HG03280 (cell line): Measurements from ENCODE around the gene NSFL1C.
A peak's percentile ranks its signal among the peaks of the same experiment; 100 is the strongest.
"Not testable (repeated sequence)": the region's sequence is repeated elsewhere in the genome, so short reads cannot be mapped to it uniquely, and the experiment has no call there.

Source experiments
- ATAC-seq: cut with Tn5 transposase; IDR thresholded peaks from one replicate; pipeline ENCODE4 v1.9.1; 2021; ENCODE audit warnings: mild to moderate bottlenecking, moderate library complexity; ENCODE audit not compliant: unreplicated experiment

Gene NSFL1C

DNA sequence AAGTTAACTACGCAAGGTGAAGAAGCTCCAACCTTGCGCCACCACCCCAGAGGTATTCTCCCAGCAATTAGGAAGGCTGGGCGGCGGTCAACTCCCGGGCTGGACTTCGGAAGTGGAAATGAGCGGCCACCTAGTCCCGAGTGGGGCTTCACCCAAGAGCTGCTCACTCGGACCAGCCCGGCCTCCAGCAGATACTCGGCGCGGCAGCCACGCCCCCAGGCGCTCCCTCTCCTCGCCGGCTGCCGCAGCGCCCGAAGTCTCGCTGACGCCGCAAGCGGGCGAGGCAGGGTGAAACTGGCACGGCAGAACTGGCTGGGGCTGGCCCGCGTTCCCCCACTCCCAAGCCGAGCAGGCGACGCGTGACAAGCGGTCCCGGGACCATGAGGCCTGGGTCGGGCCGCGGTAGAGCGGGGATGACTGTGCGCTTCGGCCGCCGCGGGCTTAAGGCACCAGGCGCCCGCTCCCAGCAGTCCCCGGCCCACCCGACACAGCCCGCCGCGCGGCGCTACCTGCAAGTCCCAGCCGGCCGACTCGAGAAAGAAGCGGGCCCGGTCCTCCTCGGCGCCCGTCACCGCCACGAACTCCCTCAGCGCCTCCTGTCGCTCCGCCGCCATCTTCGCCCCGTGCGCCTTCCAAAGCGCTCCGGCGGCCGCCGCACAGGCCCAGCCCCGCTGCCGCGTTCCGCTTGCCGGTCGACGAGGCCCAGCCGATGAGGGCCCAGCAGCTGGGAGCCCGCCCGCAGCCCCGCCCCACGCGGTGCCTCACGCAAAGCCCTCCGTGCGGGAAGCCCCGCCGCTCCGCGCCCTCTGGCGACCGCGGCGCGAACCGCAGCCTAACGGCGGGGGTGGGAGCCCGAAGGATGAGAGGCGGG is at the start of gene NSFL1C:
Gene NSFL1C (minus strand): TSS at position 639 of the 871 bp plus-strand sequence. CDS start 25 bp downstream, at position 614.
- peak; percentile 91 for ATAC-seq

DNA sequence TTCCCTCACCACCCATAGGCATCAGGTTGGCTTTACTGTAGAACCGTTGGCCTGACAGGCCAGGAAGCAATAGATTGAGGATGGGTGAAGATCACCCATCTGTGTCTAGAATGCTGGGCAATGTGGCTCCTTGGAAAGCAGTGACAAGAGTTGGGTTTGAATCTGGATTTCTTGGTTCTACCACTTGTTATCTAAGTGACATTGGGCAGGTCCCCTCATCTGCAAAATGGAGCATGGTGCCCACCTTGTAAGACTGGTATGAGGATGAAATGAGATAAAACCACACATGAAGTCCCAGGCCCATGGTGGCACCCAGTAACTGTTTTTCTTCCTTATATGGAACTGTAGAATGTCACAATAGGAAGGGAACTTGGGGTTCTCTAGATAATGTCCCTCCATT is 47.2 kb upstream of the NSFL1C start:
- ATAC-seq, result no peak

DNA sequence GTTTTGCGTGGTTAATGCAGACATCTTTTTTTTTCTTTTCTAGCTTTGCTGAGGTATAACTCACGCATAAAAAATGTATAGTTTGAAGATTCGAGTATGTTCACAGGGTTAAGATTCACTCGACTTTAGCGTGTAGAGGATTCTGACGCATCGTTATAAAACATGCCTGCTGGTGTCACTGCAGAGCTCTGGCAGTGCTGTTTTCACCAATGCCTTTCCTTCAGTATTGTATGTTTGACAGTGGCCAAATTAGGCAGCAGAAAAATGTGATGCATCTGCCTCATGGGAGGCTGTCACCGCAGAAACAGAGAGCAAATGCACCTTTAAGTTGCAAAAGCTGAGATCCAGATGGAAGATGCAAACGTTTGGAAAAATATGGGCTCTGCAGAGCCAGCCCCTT is 42.6 kb upstream of the NSFL1C start:
- no peak for ATAC-seq

DNA sequence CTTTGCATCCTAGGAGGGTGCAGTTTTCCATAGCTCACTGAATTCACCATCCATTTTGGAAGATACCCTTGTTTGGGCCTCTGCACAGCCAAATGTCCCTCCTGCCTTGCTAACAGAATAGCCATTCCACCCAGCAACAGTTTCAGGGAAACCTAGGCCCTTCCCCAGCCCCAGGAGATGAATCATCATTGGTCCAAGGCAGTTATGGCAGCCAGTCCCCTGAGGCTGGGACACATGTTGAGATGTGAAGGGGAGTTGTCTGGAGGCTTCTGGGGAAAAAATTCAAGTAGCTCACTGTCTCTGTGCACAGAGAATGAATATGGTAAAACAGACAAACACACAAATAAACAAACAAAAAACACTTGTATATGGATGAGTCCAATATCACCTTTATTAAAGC is 41.9 kb upstream of the NSFL1C start:
- ATAC-seq, result no peak

DNA sequence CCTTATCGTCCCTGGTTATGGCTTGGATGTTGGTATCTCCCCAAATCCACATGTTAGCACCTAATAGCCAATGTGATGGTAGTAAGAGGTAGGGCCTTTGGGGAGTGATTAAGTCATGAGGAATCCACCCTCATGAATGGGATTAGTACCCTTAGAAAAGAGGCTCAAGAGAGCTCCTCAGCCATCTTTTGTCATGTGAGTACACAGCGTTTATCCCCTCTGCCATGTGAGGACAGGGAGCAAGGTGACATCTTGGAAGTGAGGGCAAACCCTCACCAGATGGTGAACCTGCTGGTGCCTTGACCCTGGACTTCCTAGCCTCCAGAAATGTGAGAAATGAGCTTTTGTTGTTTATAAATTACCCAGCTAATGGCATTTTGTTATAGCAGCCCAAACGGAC is 40.6 kb upstream of the NSFL1C start:
- no peak for ATAC-seq

DNA sequence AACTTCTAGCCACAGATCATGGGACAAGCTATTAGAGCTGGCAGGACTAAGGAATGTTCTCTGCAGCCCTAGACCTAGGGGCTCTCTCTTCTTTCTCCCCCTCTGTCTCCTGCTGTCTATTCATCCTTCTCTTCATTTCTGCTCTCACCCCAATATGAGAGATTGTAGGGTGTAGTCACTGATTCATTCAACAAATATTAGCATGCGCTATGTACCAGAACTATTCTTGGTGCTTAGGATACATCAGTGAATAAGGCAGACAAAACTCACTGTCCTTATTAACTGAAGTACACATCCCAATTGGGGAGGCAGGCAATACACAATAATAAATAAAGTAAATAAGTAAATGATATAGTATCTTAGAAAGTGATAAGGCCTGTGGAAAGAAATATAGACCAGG is 39.2 kb upstream of the NSFL1C start:
- ATAC-seq, result no peak

DNA sequence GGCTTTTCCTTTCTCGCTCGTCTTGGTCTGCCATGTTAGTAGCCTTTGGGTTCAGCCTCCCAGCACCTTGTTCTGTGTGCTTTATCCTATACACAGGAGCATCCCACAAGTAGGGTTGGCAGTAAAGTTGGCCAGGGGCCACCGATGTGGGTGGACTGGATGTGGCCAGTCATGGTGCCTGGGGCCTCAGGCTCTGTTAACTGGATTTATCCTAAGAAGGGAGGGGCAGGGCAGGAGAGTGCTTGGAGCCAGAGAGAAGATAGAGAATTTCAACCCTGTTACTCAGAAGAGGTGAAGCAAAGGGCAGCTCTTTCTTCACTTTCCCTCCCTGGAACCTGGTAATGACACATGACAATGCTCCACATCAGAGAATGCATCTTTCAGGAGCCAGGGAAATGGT is 38.7 kb upstream of the NSFL1C start:
- ATAC-seq, result no peak

DNA sequence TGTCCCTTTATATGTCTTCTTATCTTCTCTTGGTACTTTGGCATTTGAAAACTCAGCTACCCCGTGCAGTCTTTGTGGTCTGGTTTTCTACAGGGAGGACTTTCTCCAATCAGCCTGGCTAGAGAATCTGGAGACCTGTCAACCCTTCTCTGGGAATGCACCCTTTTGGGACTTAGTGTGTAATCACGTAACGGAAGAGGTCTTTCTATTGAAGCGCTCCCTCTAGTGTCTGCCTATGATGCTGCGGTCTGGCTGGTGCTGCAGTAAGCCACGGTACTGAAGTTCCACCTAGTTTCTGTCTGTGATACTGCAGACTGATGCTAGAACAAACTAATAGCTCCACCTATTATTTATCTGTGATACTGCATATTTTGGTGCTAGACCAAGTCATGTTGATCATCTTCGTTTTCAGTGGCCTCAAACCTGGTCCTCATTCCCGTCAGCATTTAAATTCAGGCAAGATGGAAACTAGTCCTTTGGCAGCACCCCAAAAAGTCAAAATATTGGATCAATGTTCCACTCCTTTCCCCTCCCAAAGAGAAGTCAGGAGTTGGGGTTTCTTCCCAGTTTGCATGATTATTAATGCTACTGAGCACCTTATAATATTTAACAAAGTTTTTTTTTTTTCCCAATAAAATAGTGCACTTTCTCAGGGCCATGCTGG is 37.0 kb upstream of the NSFL1C start:
- peak; percentile 96 for ATAC-seq

DNA sequence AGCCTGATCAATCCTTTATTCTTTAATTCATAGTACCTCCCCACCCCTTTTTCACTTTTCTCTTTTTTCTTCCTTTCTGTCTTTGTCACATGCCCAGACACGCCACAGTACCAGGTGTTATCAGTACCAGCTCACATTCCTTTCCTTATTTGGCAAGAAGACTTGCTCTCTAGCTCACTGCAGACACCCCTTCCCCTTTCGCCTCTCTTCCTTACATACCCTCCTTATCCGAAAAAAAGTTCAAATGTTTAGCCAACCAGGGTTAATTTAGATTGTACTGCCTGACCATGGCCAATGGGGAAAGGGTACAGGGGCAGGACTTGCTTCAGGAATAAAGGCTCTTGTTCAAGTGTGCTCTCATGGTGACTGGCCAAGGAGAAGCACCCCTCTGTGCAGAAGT is 33.8 kb upstream of the NSFL1C start:
- ATAC-seq, result no peak

DNA sequence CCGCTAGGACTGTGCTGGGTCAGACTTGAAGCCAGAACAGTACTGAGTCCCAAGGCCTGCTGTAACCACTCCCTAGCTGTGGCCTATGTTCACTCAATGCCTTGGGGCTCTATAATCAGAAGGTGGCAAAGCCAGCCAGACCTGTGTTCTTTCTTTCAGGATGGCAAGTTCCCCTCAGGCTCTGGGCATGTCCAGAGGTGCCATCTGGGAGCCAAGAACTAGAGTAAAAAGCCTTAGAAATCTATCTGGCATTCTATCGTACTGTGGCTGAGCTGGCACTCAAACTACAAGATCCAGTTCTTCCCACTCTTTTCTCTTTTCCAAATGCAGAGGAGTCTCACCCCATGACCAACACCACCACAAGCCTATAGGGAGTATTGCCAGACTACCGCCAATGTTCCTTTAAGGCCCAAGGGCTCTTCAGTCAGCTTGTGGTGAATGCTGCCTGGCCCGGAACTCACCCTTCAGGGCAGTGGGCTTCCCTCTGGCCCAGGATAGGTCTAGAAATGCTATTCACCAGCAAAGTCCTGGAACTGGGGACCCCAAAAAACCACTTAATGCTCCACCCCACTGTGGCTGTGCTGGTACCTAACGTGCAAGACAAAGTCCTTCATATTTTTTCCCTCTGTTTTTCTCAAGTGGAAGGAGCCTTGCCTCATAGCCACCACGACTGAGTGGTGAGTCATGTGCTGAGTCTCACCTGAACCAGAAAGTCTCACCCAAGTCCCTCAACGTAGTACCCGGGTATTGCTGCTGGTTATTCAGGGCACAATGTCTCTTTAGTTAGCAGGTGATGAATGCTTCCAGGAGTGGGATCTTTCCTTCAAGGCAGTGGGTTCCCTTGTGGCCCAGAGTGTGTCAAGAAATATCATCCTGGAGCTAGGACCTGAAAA is 33.1 kb upstream of the NSFL1C start:
- no peak for ATAC-seq

DNA sequence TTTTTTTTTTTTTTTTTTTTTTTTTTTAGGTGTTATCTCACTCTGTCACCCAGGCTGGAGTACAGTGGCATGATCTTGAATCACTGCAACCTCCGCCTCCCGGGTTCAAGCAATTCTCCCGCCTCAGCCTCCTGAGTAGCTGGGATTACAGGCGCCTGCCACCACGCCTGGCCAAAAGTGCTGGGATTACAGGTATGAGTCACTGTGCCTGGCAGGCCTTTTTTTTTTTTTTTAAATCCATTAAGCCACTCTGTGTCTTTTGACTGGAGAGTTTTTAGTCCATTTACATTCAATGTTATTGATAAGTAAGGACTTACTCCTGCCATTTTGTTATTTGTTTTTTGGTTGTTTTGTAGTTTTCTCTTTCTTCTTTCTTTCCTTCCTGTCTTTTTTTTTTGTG is 30.7 kb upstream of the NSFL1C start:
- ATAC-seq, result not testable (repeated sequence)

DNA sequence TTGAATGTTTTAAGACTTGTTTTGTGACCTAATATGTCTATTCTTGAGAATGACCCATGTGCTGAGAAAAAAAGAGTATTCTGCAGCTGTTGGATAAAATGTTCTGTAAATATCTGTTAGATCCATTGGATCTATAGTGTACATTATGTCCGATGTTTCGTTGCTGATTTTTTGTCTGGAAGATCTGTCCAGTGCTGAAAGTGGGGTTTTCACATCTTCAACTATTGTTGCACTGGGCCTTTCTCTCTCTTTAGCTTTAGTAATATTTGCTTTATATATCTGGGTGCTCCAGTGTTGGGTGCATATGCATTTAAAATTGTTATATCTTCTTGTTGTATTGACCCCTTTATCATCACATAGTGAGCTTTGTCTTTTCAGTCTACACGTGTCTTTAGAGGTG is 30.3 kb upstream of the NSFL1C start:
- ATAC-seq, result no peak

DNA sequence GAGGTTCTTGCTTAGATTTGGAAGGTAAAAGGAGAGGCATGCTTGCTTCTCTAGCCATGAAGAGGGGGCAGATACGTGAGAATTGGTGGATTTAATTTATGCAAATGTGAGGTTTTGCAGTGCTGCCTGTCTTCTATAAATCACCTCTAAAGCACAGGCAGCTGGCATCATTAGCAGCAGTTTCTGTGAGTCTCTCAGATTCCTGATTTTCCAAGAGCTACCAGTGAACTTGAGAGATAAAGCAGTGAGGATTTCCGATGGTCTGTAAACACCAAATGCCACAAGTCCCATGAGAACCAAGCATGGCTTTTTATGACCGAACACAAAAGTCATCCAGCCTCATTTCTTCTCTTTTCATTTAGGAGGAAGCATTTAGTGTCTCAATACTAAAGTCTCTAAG is 27.8 kb upstream of the NSFL1C start:
- ATAC-seq, result no peak

DNA sequence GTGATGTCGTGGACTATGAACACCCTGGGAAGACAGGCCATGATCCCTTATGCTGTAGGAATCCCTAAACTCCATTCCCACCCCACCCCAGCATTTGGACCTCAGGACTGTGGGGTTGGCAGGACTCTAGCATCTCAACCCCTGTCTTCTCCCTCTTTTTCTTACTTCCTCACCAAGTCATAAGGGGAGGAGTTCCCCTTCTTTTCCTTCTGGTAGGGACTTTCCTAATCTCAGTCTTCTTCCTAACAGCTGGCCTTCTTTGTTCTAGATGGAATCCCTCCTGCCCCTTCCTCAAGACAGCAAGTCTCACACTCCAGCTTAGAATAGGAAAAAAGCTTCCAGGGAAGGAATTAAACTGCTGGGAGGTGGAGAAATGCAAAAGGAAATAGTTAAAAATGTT is 26.9 kb upstream of the NSFL1C start:
- no peak for ATAC-seq

DNA sequence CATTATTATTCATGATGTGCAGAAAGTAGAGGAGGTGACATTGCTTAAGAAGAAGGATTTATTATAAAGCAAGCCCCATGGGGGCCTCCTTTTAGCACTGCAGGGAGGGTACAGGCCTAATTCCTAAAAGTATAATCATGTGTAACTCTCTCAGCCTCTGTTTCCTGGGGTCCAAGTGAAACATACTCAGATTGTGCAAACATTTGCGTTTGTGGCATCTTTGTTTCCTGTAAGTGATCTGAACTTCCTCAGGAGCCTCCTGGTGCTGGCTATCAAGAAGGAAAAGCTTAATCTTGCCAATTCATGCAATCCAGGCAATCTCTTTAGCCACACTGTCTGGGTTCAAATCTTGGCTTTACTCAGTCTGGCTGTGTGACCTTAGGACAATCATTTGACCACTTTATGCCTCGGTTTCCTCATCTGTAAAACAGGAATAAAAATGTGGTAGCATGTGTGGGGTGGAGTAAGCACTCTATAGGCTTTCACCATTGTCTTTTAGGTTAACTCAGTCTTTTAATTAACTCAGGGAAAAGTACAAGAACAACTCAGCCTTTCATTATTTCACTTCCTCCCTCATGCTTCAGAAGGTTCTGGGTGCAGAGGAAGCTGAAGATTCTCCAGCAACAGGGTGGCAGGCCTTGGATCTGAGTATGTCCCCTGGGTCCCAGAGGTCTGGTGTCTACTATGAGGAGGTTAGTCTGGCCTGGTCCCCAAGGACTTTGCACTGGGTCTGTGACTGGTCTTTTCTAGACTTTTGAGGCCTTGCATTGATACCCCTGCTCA is 25.4 kb upstream of the NSFL1C start:
- no peak for ATAC-seq

DNA sequence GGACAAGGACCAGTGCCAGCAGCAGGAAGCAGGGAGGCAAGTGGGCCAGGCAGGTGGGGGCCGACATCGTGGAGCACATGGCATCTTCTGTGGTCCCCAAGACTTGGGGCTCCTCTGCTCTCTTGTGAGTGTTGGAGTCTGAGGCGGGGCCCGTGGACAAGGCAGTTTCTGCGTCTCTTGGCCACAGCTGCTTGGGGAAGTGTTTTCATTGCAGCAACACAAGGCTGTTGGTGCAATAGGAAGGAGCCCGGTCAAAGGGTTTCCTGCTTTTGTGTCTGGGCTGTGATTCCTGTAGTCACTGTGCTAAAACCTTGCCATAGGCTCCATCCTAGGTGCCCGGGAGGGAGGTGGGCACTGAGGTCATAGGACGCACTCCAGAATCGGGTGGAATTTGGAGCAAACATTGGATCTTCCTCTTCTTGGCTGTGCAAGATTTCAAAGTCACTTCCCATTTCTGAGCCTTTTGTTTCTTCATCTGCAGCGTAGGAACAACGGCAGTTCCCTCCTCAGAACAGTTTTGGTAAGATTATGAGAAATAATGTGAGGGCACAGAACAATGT is 24.7 kb upstream of the NSFL1C start, which contains the start of gene SIRPB2:
Gene SIRPB2 (minus strand): TSS at position 140 of the 560 bp plus-strand sequence. CDS start 61 bp downstream, at position 79.
- ATAC-seq, result no peak

DNA sequence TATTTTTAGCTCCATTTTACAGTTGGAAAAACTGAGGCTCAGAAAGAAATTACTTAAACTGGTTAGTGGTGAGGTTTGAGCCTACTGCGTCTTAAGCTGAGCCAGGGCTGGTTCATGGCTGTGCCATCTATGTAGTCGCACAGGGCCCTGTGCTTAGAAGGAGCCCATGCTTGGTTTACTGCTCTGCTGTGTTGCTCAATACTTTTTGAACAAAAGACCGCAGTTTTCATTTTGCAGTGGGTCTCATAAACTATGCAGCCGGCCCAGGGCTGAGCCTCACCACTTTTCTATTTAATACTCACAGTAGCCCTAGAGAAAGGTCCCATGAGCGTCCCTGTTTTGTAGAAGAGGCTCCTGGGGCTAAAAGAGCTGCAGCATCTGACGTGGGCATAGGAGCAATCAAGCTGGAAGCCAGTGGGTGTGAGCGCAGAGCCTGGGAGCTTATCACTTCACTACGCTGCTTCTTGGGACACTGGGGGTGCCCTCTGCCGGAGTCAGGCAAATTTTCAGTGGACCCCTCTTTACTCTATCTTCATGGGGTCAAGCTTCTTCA is 24.1 kb upstream of the NSFL1C start:
- ATAC-seq, result no peak

DNA sequence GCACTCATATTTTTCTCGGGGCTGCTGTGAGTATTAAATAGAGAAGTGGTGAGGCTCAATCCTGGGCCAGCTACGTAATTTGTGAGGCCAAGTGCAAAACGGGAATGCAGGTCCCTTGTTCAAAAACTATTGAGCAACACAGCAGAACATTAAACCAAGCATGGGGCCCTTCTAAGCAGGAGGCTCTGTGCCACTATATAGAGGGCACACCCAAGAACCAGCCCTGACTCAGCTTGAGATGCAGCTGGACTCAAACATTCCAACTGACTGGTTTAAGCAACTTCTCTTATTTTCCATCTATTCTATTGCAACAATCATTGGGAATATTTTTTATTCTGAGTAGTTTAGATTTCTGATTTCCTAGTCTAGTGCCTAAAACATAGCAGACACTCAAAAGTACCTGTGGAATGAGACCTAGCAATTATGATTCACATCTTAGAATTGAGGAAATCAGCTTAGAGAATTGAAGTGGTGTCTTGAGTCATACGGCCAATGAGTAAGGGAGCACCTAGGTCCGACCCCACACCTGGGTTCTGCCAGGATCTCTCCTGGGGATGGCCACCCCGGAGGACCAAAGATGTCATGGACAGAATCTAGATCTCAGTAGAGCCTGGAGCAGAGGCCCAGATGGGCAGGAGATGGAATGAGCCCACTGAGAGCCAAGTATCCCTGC is 23.3 kb upstream of the NSFL1C start:
- ATAC-seq, result no peak

DNA sequence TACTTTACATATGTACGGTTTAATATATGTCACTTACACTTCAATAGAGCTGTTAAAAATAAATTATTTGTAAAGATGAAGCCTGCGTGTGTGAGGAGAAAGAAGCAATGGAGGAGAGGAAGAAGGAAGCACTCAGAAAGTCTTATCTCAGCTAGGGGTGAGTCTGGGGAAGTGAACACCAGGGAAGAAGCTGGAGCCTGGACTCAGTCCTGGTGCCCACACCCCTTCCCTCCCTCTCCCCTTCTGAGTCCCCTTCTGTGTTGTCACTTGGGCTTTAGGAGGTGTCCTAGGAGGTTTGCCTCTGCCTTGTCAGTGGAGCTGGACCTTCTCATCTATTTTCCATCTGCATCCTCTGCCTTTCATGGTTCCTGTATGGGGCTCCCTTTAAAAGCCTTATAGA is 22.7 kb upstream of the NSFL1C start:
- no peak for ATAC-seq
